Heart left ventricle (tissue), 13 donors: ENCODE measurements around the gene CFHR2.

ENCODE experiments used
- CTCF ChIP-seq, 12 donors: fragments of 200-600 bp; sonication (generic) in 4 of 12; IDR thresholded peaks; one replicate each; pipeline versions ENCODE4 v1.5.0 to v1.8.0; 2018 to 2022; ENCODE audit warnings: antibody characterized with exemption in 12 of 12, mild to moderate bottlenecking in 5 of 12
- POLR2A ChIP-seq, 2 donors: fragments of 450-650 bp; IDR thresholded peaks; one replicate each; pipeline ENCODE4 v1.6.1; 2017; ENCODE audit warnings: antibody characterized with exemption in 2 of 2, mild to moderate bottlenecking in 2 of 2, moderate library complexity in 2 of 2
- donor health status: ischemic (EF 13 %, LVEDD 7.1; RV severe dilation, severe dysfunction).
- donor health status: DM: no; HTN: yes; CAD: no.
- donor health status: DM: no; HTN: no; CAD: no.
- donor health status: ischemic (EF 25% LVEDD 6.9; RV normal size, moderate dysfunction).
- donor health status: ischemic (EF 25% LVEDD 5.7; RV mildly dilated, moderate dysfunction).
- donor health status: ischemic (EF 35%, LVEDD 5.7; RV mildly dilated, moderate dysfunction).
- donor health status: nonischemic (EF 11% LVEDD 7.7; RV severe dilation, severe dysfunction).
- donor health status: DM: yes; HTN: yes; CAD: no.
- donor health status: PGD.
- donor health status: ischemic (EF 29% LVEDD 5.4; RV normal size, mild dysfunction).
- donor health status: nonischemic (EF 23%, LVEDD 6.1; RV moderate dilation, normal function).

- no peak for TF ChIP-seq CTCF (IDR thresholded peaks at IDR 0.05)
- TF ChIP-seq POLR2A (IDR thresholded peaks at IDR 0.05): no peak
These were observed 26.6 kb downstream of the CFHR2 start for GRCh38 chr1:196970182-196970581.
